Posterior vena cava (tissue), 2 donors: ENCODE data around the gene IST1. TPM values are rescaled to one million over a fixed set of nuclear protein-coding genes. Genes with fewer than 3 reads are reported as not detected.
"Not testable (repeated sequence)": the region's sequence is repeated elsewhere in the genome, so short reads cannot be mapped to it uniquely, and the experiment has no call there.

Experiments used
- DNase-seq: peaks from one replicate; pipeline ENCODE4 v3.0.0-alpha.2; 2020; ENCODE audit warnings: low spot score
- intact Hi-C, 2 donors: fragments of 100-400 bp; cut with DNase I; formaldehyde crosslinking; loops; one replicate each; pipeline versions ENCODE4 v1.14.1 to v1.14.2; 2022 to 2023
- total RNA-seq, 2 donors: library from RNA; stranded (reverse); fragmentation: NEBNext Ultra II Directional; extraction: Animal tissue kit (Norgen Biotek cat#: 25700); gene quantifications; one replicate each; pipeline ENCODE4 v1.2.1, GENCODE V29; 2021
- donor health status: DM: yes; HTN: yes; CAD: no.
- donor health status: DM: yes; HTN: yes; CAD: no.

Gene IST1
- total RNA-seq, 2 donors from 2014 or later = 105 to 117 TPM

DNA sequence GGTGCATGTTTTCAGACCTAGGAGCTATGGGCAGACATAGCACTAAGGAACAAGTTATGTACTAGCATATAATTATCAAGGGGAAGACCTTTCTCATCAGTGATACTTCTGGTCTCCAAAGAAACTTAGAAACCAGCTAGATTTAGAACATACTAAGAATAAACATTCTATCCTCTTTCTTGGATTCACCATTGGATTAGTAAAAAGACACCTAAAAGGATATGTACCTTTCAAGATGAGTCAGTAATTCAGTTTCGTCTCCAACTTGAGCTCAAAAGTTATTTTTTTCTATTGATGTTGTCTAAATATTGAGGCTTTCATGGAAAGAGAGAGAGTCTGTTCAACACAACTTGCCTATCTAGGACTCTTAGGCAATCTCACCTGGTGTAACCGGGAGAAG, 24.5 kb upstream of the IST1 start:
- DNase-seq = no peak
- intact Hi-C loops = no loop called here

DNA sequence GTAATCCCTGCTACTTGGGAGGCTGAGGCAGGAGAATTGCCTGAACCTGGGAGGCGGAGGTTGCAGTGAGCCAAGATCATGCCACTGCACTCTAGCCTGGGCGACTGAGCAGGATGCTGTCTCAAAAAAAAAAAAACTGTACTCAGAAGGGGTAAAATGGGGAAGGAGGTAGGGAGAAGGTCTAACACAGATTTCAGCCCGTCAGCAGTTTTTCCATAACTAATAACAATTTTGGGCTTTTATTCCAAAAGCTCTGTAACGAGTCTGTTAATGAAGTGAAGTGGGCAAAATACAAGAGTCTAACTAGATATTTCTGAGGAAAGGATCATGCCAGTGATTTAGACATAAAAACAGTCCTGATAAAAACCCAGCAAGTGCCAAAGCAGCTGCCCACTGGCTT, 22.1 kb upstream of the IST1 start:
- intact Hi-C loops = no loop called here
- DNase-seq = no peak

GRCh38 chr16:71878911-71879310, 16.4 kb upstream of the IST1 start:
- no peak for DNase-seq
- intact Hi-C loops = no loop called here

GRCh38 chr16:71880176-71880575, 15.2 kb upstream of the IST1 start:
- DNase-seq = no peak
- intact Hi-C loops = loop anchor here in 1 of 2 donors (5.0 kb wide), 1 partner anchor 82 kb away; no protein-coding TSS in a partner anchor

DNA sequence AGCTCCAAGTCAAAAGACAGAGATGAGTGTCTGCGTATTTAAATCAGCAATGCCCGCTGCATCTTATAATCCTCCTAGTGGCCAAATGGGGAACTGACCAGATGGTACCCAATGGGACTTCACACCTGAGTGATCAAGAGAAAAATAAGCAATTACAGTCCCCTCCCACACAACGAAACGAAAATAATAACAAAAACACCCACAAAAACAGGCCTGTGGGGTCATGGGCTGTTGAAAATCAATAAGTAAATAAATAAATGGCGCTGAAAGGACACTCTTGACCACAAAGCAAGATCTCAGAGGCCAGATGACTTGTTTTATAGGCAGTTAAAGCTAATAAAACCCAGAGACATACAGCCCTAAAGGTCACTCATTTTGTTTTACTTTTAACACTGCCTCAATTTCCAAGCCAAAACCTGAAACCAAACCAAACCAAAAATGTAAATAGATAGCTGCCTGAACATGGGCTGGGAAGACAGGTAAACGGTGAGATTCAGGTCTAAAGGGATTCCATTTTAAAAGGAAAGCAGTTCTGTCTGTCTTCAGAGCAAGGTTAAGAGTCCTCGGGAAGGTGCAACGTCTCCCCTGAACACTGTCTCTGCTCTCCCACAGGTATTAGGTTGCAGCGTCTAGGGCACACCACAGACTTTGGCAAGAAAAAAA, 12.7 kb upstream of the IST1 start:
- DNase-seq = no peak
- intact Hi-C loops = loop anchor here in 1 of 2 donors (5.0 kb wide), 1 partner anchor 80 kb away; no protein-coding TSS in a partner anchor

DNA sequence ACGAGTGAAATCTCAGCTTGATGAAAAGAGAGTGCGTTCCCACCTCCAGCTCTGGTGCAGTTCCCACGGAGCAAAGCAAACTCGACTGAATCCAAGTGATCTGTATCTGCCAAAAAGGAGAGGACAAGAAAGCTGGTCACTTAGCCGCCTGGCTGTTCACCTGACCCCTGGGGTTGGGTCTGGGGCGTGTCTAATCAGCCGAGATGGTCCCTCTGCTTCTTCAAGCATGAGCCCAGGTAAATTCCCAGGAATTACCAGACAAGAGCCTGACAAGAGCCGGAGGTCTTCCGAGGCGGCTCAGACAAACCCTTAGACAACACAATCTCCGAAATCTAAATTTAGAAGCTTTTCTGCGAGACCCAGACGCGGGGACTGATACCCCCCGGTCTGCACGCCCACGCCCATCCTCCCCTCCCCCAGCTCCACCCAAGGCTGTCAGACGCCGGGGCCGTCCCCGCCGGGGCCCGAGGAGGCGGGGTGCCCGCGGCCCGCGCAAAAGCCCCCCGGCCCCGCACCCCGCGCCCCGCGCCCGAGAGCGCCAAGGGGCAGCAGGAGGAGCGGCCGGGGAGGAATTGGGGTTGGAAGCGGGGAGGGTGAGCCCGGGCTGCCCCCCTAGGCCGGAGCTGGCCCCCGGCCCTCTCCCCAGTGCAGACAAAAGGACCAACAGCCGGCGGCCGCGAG, 12.0 kb upstream of the IST1 start:
- intact Hi-C loops = loop anchor here in 1 of 2 donors (5.0 kb wide), 1 partner anchor 79 kb away; no protein-coding TSS in a partner anchor
- no peak for DNase-seq

DNA sequence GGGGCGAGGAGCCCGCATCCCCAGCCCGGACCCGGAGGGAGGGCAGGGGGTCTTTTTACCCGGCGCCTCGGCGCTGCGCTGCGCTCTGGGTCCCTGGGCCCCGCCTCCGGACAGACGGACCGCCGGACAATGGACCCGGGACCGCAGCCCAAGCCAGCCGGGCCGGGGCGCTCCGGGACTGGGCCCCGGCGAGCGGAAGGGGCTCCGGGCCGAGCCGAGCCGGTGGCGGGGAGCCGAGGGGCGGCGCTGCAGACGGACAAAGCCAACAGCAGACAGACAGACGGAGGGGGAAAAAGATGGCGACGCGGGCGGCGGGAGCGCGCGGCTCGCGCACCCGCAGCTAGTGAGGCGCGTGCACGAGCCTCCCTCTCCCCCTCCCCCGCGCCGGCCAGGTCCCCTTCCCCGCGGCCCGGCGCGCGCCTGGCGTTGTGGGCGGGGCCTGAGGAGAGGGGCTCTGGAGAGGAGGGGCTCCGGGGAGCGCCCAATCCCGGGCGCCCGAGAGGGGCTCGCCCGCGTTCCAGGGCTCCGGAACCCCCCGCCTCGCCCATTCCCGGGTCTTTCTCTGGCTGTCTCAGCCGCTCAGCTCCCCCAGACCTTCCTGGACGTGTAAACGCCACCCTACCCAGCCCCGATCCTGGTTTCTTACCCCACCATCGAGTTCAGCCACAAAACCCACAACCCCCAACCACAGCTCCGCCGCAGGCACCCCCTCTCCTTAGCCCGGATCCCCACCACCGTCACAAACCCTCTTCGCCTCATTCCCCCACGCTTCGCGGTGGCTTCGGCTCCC, 11.3 kb upstream of the IST1 start, which contains the start of gene ZNF821:
Gene ZNF821, minus strand, starts transcription at position 334 of the 790 bp plus-strand sequence. CDS start 4,236 bp downstream, outside the sequence.
- intact Hi-C loops = loop anchor here in 1 of 2 donors (5.0 kb wide), 1 partner anchor 78 kb away; no protein-coding TSS in a partner anchor
- peak; percentile 91 for DNase-seq

GRCh38 chr16:71885261-71885650, 10.1 kb upstream of the IST1 start:
- intact Hi-C loops = no loop called here
- no peak for DNase-seq

GRCh38 chr16:71889147-71889546, 6.2 kb upstream of the IST1 start:
- intact Hi-C loops = no loop called here
- DNase-seq = no peak

GRCh38 chr16:71893888-71894228, 1.5 kb upstream of the IST1 start:
- intact Hi-C loops = no loop called here

DNA sequence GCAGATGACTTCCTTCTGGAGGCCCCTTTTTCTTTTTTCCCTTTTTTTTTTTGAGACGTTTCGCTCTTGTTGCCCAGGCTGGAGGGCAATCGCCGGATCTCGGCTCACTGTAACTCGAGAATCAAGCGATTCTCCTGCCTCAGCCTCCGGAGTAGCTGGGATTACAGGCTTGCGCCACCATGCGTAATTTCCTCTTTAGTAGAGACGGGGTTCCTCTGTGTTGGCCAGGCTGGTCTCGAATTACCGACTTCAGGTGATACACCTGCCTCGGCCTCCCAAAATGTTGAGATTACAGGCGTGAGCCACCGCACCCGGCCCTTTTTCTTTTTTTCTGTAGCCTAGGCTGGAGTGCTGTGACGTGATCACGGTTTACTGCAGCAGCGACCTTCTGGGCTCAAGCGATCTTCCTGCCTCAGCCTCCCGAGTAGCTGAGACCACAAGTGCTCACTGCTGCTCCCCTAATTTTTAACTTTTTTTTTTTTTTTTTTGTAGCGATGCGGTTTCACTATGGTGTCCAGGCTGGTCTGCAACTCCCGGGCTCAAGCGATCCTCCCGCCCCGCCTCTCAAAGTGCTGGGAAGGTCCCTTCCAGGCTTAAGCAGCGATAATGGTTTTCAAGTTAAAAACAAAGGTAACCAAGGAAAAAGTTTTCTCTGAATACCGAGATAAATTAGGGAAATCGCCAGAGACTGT, 956 bp upstream of the IST1 start:
- DNase-seq = no peak

More at GRCh38 chr16:71893888-71894228, 1.5 kb upstream of the IST1 start:
- no peak for DNase-seq

GRCh38 chr16:71895679-71896365, 491 bp downstream of the IST1 start:
- intact Hi-C loops = no loop called here
- DNase-seq = peak; percentile 84

More for the DNA sequence above, 956 bp upstream of the IST1 start:
- intact Hi-C loops = no loop called here

DNA sequence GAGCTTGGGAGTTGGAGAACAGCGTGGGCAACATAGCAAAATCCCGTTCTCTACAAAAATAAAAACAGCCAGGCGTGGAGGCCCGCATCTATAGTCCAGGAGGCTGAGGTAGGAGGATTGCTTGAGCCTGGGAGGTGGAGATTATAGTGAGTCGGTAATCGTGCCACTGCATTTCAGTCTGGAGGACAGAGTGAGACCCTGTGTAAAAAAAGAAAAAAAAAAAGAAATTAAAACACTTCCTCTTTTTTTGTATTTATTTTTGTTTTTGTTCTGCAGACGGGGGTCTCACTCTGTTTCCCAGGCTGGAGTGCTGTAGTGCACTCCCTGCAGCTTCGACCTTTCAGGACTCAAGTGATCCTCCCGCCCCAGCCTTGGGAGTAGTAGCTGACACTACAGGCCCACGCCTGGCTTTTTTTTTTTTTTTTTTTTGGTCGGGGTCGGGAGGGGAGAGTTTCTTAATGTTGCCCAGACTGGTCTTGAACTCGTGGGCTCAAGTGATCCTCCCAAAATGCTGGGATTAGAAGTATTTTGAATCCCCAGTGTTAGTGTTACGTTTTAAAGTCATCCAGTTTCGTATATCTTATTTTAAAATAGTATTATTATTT, 1.5 kb downstream of the IST1 start:
- intact Hi-C loops = no loop called here
- no peak for DNase-seq

DNA sequence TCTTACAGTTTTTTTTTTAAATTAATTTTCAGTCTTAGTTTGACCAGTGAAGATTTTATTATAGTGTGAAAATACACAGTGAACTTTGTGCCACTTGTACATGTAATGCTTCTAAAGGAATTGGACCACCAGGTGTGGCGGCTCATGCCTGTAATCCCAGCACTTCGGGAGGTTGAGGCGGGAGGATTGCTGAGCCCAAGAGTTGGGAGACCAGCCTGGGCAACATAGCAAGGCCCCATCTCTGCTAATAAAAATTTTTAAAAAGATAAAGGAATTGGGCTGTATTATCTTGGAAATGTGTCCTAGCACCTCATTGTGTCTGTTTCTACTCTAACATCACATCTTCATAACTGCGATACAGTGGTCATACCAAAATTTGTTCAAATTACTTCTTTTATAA, 3.8 kb downstream of the IST1 start:
- DNase-seq = no peak
- intact Hi-C loops = no loop called here

- intact Hi-C loops = no loop called here
- DNase-seq = no peak
Measured at GRCh38 chr16:71902656-71903365, 7.5 kb downstream of the IST1 start.

DNA sequence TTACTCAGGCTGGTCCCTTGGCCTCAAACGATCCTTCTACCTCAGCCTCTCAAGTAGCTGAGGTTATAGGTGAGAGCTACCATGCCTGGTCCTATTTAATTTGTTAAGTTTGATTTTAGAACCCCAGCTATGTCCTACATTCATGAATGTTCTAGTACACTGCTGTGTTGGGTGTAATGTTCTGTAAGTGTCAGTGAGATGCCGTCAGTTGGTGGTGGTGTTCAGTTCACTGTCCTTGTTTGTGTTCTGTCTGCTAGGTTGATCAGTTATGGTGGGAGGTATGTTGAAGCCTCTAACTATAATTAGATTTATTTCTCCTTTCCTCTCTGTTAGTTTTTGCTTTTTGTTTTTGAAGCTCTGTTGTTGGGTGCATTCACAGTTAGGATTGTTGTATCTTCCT, 8.3 kb downstream of the IST1 start:
- intact Hi-C loops = no loop called here
- DNase-seq = no peak

DNA sequence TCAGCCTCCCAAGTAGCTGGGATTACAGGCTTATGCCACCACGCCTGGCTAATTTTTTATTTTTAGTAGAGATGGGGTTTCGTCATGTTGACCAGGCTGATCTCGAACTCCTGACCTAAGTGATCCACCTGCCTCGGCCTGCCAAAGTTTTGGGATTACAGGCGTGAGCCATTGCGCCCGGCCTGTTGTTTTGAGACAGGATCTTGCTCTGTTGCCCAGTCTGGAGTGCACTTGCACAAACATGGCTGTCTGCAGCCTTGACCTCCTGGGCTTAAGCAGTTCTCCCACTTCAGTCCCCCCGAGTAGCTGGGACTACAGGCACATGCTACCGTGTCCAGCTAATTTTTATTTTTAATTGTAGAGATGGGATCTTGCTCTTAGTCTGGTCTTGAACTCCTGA, 8.9 kb downstream of the IST1 start:
- intact Hi-C loops = no loop called here
- DNase-seq = no peak

GRCh38 chr16:71905765-71906164, 10.4 kb downstream of the IST1 start:
- DNase-seq, intact Hi-C loops: not testable (repeated sequence)
